ENCODE results near the gene C4orf51. TPM values are rescaled to one million over a fixed set of nuclear protein-coding genes. Genes with fewer than 3 reads are reported as not detected.
A peak's percentile ranks its signal among the peaks of the same experiment; 100 is the strongest.

Gene C4orf51
- total and polyA plus RNA-seq, 7 donors: not detected

DNA sequence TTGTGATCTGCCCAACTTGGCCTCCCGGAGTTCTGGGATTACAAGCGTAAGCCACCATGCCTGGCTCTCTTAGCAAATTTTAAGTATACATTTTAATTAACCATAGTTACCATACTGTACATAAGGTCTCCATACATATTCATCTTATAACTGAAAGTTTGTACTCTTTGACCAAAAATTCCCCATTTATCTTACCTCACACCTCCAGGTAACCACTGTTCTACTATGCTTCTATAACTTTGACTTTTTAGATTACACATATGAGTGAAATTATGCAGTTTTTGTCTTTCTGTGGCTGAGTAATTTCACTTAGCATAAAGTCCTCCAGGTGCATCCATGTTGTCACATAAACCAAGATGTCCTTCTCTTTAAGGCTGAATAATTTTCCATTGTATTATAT, 17.4 kb downstream of the C4orf51 start:
- H3K27ac ChIP-seq: no peak overlapping the region
- ATAC-seq: no peak
- DNase-seq: no peak
- no peaks in the 10 kb centered on the region for H3K36me3 ChIP-seq (ENCODE audit: insufficient read depth in 1 of 2, low read depth in 1 of 2)
- TF ChIP-seq, protein P1, sequence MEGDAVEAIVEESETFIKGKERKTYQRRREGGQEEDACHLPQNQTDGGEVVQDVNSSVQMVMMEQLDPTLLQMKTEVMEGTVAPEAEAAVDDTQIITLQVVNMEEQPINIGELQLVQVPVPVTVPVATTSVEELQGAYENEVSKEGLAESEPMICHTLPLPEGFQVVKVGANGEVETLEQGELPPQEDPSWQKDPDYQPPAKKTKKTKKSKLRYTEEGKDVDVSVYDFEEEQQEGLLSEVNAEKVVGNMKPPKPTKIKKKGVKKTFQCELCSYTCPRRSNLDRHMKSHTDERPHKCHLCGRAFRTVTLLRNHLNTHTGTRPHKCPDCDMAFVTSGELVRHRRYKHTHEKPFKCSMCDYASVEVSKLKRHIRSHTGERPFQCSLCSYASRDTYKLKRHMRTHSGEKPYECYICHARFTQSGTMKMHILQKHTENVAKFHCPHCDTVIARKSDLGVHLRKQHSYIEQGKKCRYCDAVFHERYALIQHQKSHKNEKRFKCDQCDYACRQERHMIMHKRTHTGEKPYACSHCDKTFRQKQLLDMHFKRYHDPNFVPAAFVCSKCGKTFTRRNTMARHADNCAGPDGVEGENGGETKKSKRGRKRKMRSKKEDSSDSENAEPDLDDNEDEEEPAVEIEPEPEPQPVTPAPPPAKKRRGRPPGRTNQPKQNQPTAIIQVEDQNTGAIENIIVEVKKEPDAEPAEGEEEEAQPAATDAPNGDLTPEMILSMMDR (IDR thresholded peaks at IDR 0.05): no peak
- whole genome bisulfite sequencing, 3 donors: 82 to 96% (median 83%) methylated on average over 2 of the region's 2 CpGs
- H3K27me3 ChIP-seq (ENCODE audit: insufficient read depth in 3 of 3, low read length in 2 of 3): no peaks in the 10 kb centered on the region
- intact Hi-C loops (cut with DNase I): no loop called here
- H3K4me3 ChIP-seq: no peak overlapping the region
- H3K9me3 ChIP-seq: no peaks in the 10 kb centered on the region
- H3K4me1 ChIP-seq: peaks cover 8% of the 10 kb centered on the region

DNA sequence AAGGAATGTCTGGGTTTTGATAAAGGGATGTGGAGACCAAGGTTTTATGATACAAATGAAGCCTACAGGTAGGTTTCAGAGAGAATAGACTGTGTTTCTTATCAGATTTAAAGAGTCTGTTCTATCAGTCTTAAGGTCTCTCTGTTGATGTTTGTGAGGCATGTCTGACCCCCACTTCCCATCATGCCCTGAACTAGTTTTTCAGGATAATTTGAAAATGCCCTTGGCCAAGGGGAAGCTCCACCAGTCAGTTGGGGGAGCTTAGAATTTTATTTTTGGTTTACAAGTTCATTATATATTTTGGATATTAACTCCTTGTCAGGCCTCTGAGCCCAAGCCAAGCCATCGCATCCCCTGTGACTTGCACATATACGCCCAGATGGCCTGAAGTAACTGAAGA, 18.6 kb downstream of the C4orf51 start:
- H3K27me3 ChIP-seq (ENCODE audit: insufficient read depth in 3 of 3, low read length in 2 of 3): no peaks in the 10 kb centered on the region
- intact Hi-C loops (cut with DNase I): no loop called here
- ATAC-seq (no peak), DNase-seq (no peak)
- WGBS, 3 donors: 93 to 96% (median 95%) methylated on average over 2 of the region's 2 CpGs
- H3K36me3 ChIP-seq (ENCODE audit: insufficient read depth in 1 of 2, low read depth in 1 of 2): no peaks in the 10 kb centered on the region
- peaks cover 8% of the 10 kb centered on the region for H3K4me1 ChIP-seq
- no peak overlapping the region for H3K4me3 ChIP-seq
- H3K9me3 ChIP-seq: no peaks in the 10 kb centered on the region
- TF ChIP-seq, protein P1 (IDR thresholded peaks at IDR 0.05): no peak
- no peak overlapping the region for H3K27ac ChIP-seq

DNA sequence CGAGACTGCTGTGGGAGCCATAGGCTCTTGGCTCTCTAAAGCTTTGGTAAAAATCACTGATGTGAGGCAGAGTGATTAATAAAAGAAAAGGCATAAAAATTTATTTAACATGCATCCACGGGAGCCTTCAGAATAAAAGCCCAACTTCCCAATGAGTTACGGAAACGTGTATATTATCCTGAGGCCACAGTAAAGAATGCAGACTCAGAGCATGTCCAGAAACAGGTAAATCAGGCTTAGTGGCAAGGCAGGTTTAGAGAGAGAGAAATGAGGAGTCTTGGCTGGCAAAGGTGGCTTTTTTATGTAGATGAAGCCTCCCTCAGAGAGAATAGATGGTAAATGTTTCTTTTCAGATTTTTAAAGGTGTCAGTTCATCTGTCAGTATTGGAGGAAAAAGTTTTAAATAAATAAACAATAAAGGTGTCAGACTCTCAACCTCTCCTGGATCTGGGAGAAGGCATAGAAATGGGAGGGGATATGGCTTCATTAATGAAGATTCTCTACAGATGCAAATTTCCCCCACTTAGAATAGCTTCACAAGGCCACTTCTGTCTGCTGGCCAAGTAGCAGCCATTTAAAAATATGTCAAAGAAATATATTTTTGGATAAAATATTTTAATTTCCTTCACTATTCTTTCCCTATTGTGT, 24.0 kb downstream of the C4orf51 start:
- TF ChIP-seq, protein P1 (IDR thresholded peaks at IDR 0.05): no peak
- intact Hi-C loops (cut with DNase I): no loop called here
- ATAC-seq: no peak
- Histone ChIP-seq H3K4me1 (no peaks in the 10 kb centered on the region), H3K9me3 (no peaks in the 10 kb centered on the region), H3K27ac (no peak overlapping the region), H3K27me3 (ENCODE audit: insufficient read depth in 3 of 3, low read length in 2 of 3) (no peaks in the 10 kb centered on the region), H3K36me3 (ENCODE audit: insufficient read depth in 1 of 2, low read depth in 1 of 2) (no peaks in the 10 kb centered on the region), H3K4me3 (no peak overlapping the region)
- no peak for DNase-seq
- 69 to 75% (median 70%) methylated on average over 4 of the region's 4 CpGs for WGBS, 3 donors

DNA sequence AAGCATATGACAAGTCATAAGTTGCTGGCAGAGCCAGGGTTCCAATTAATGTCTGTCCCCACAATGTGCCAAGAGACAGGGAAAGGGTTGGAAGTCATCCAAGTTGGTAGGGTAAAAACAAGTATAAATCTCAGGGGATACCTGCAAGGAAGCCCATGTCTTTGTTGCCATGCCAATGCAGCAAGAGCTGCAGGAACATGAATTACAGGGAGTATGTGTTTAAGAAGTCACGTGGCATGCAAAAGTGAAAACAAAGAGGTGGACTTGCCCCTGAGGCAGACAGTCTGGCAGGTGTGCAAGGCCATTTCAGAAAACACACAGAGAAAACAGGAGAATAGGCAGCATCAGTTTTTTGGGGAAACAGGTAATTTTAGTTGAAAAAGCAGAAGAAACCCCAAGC, 29.4 kb downstream of the C4orf51 start:
- Histone ChIP-seq H3K4me1 (no peaks in the 10 kb centered on the region), H3K36me3 (ENCODE audit: insufficient read depth in 1 of 2, low read depth in 1 of 2) (no peaks in the 10 kb centered on the region), H3K9me3 (peaks cover 8% of the 10 kb centered on the region), H3K27ac (peak overlapping the region; percentile 43), H3K4me3 (no peak overlapping the region), H3K27me3 (ENCODE audit: insufficient read depth in 3 of 3, low read length in 2 of 3) (no peaks in the 10 kb centered on the region)
- TF ChIP-seq, protein P1 (IDR thresholded peaks at IDR 0.05): no peak
- no peak for ATAC-seq
- intact Hi-C loops (cut with DNase I): no loop called here
- WGBS, 3 donors: 78 to 82% (median 79%) methylated on average over 1 of the region's 1 CpG
- no peak for DNase-seq

DNA sequence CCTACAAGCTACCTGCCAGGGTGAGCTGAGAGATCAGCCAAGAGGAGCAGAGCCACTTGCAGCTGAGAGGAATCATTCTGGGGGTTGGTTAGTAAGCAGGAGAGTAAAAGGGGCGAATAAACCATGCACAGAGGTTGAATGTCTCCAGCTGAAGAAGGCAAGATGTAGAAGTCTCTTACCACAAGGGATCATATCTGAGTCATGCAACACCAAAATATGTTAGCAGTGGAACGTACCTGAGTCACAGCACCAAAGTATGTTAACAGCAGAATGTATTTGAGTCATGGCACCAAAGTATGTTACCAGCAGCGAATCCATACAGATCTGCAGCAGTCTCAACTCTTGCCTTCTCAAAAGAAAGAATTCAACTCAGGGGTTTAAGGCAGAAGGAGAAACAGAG, 29.9 kb downstream of the C4orf51 start:
- ATAC-seq (peak; percentile 82 to 91 (median 84)), DNase-seq (no peak)
- Histone ChIP-seq H3K36me3 (ENCODE audit: insufficient read depth in 1 of 2, low read depth in 1 of 2) (no peaks in the 10 kb centered on the region), H3K9me3 (peaks cover 8% of the 10 kb centered on the region), H3K27ac (peak overlapping the region; percentile 43), H3K4me3 (no peak overlapping the region), H3K27me3 (ENCODE audit: insufficient read depth in 3 of 3, low read length in 2 of 3) (no peaks in the 10 kb centered on the region), H3K4me1 (no peaks in the 10 kb centered on the region)
- 86 to 92% (median 89%) methylated on average over 3 of the region's 3 CpGs for WGBS, 3 donors
- intact Hi-C loops (cut with DNase I): no loop called here
- TF ChIP-seq, protein P1 (IDR thresholded peaks at IDR 0.05): no peak
